ENCODE results near the gene SKIL.

SKIL gene

GRCh38 chr3:170350515-170351413, 6.8 kb upstream of the SKIL start:
- no peak for DNase-seq (ENCODE audit: low read depth)

GRCh38 chr3:170352936-170353335, 4.6 kb upstream of the SKIL start:
- no peak for DNase-seq (ENCODE audit: low read depth)

GRCh38 chr3:170353485-170353884, 4.0 kb upstream of the SKIL start:
- DNase-seq (ENCODE audit: low read depth) = no peak

- no peak for DNase-seq (ENCODE audit: low read depth)
Measured at GRCh38 chr3:170354760-170355159, 2.8 kb upstream of the SKIL start.

GRCh38 chr3:170355738-170356595, 1.5 kb upstream of the SKIL start:
- DNase-seq (ENCODE audit: low read depth) = no peak

- DNase-seq (ENCODE audit: low read depth) = peak; percentile 6
Measured at GRCh38 chr3:170356596-170357175, 829 bp upstream of the SKIL start.

GRCh38 chr3:170358042-170359010, 811 bp downstream of the SKIL start:
- DNase-seq (ENCODE audit: low read depth) = peak; percentile 59

GRCh38 chr3:170359178-170359704, 1.7 kb downstream of the SKIL start:
- DNase-seq (ENCODE audit: low read depth) = no peak

- DNase-seq (ENCODE audit: low read depth) = no peak
Measured at GRCh38 chr3:170360466-170360865, 3.0 kb downstream of the SKIL start.

- no peak for DNase-seq (ENCODE audit: low read depth)
Measured at GRCh38 chr3:170360916-170361315, 3.4 kb downstream of the SKIL start.

- DNase-seq (ENCODE audit: low read depth) = no peak
Measured at GRCh38 chr3:170361711-170362110, 4.2 kb downstream of the SKIL start.

- DNase-seq (ENCODE audit: low read depth) = no peak
Measured at GRCh38 chr3:170363471-170363994, 6.0 kb downstream of the SKIL start.

- no peak for DNase-seq (ENCODE audit: low read depth)
Measured at GRCh38 chr3:170364965-170365364, 7.5 kb downstream of the SKIL start.

- no peak for DNase-seq (ENCODE audit: low read depth)
Measured at GRCh38 chr3:170367797-170368196, 10.3 kb downstream of the SKIL start.

GRCh38 chr3:170368921-170369320, 11.4 kb downstream of the SKIL start:
- no peak for DNase-seq (ENCODE audit: low read depth)

GRCh38 chr3:170372190-170372879, 14.8 kb downstream of the SKIL start:
- no peak for DNase-seq (ENCODE audit: low read depth)

GRCh38 chr3:170383567-170383966, 26.1 kb downstream of the SKIL start:
- DNase-seq (ENCODE audit: low read depth) = no peak

GRCh38 chr3:170386468-170386867, 29.0 kb downstream of the SKIL start:
- DNase-seq (ENCODE audit: low read depth) = no peak

- DNase-seq (ENCODE audit: low read depth) = no peak
Measured at GRCh38 chr3:170387950-170388349, 30.4 kb downstream of the SKIL start.

- DNase-seq (ENCODE audit: low read depth) = no peak
Measured at GRCh38 chr3:170391108-170391507, 33.6 kb downstream of the SKIL start.
